ENCODE measurements around the gene SKAP2.

Gene SKAP2, protein sequence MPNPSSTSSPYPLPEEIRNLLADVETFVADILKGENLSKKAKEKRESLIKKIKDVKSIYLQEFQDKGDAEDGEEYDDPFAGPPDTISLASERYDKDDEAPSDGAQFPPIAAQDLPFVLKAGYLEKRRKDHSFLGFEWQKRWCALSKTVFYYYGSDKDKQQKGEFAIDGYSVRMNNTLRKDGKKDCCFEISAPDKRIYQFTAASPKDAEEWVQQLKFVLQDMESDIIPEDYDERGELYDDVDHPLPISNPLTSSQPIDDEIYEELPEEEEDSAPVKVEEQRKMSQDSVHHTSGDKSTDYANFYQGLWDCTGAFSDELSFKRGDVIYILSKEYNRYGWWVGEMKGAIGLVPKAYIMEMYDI

DNA sequence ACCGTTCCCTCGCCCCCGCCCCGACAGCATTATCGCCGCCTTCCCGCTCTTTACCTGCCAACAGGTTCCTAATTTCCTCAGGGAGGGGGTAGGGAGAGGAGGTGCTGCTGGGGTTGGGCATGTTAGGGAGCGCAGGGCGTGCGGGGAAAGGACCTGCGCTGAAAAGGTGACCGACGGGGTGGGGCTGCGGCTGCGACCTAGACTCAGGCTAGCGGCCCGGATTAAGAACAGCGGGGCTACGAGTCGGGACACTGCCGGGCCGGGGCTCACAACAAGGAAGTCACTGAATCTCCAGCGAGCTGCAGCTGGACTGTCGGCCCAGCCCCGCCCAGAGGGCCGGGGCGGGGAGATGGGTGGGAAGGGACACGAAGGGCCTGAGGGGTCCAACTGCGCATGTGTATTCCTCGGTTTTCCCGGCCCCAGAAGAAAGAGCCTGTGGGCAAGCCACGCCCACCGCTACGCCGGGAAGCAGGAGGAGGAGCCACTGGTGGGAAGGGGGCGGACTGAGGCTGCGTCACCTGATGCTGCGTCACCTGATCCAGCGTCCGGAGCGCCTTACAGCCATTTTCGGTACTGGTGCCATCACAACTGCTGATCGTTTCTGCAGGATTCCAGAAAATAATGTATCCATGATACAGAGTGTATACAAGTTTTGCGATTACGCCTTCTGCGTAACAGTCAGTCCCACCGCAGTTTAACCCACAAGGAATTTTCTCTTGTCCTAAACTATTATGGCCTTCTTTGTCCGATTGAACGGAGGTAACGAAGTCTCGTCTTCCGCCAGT is at the start of gene SKAP2:
Gene SKAP2, minus strand, starts transcription at position 282 of the 785 bp plus-strand sequence. Its CDS starts 161 bp downstream, at position 121.
- peak; percentile 98 for DNase-seq

DNA sequence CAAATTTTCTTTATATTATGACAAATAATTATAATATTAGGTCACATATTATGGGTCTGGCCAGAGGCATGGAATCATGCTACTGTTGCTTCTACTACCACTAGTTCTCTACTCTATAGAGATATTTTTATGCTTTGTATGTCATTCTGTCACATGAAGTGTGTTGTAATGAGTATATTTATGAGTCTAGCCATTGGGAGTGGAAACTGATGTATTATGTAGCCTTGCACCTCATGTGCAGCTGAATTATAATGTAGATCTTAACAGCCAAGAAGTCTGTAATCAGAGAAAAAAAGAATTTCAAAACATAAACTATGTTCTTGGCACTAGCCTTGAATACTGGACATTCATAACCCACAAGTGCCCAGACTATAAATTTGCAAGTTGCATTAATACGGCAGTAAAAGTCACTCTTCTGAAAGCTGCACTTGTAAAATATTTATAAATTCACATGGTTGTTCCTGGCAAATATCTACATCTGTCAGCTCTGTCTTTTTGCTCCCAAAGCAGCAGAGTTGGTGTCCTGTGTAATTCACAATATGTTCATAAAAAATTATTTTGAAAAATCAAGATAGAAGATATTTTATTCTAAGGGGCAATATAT is 48.6 kb upstream of the SKAP2 start:
- DNase-seq: no peak

DNA sequence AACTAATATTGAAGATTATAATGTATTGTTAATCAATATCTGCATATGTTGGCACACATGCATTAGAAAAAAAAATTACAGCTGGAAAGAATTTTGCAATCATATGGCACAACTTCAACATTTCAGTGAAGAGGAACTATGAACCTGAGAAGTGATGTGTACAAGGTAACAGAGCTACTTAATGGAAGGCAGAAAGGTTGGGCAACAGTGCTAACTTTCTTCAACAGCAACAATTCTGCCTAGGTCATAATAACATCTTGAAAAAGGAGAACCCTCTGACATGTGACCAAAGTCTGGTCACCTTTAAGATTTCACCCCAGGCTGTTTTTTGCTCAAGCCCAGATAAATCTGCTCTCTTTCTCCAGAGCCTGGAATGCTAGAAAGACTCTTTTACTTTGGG is 47.9 kb upstream of the SKAP2 start:
- no peak for DNase-seq

DNA sequence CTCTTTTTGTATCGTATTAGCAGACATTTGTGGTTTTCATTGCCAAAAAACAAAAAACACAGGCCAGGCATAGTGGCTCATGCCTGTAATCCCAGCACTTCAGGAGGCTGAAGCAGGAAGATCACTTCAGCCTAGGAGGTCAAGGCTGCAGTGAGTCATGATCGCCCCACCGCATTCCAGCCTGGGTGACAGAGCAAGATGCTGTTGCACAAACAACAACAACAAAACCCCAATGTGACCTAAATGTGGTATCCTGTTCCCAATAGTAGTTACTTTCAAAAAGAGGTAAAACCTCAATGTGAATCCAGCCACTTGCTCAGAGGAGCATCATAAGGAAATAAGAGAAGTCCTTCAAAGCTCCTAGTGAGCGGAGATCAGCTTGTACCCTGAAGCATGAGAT is 45.8 kb upstream of the SKAP2 start:
- no peak for DNase-seq

DNA sequence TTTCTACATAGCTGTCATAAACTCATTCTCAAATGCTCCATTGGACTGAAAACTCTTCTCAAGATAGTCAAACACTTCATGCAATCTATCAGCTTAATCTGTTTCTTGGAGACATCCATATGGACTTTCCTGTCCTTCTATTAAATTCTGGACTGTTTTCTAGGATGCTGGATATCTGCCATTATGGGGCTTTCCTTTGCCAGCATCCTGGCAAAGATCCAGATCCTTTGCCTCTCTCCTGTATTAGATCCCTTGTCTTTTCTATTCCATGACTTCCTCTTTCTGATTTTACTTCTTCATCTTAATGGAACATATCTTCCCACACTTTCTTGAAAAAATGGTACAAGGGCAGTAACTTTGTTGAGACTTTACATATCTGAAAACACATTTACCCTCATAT is 35.9 kb upstream of the SKAP2 start:
- peak; percentile 14 for DNase-seq

DNA sequence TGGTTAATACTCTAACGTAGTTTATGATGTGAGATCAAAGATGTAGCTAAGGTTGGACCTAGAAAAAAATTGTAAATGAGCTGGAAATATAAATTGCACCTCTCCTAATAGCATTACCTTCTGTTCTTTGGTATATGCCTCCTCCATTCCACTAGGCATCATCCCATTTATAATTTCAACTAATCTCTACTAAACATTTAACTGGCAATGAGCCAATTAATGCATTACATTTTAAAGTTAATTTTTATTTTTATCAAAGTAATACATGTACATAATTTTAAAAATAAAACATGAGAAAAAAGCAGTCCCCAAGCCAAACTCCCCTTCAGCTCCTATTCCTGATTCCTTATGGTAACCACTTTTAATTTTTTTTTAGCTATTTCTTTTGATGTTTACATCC is 35.1 kb upstream of the SKAP2 start:
- DNase-seq: no peak

DNA sequence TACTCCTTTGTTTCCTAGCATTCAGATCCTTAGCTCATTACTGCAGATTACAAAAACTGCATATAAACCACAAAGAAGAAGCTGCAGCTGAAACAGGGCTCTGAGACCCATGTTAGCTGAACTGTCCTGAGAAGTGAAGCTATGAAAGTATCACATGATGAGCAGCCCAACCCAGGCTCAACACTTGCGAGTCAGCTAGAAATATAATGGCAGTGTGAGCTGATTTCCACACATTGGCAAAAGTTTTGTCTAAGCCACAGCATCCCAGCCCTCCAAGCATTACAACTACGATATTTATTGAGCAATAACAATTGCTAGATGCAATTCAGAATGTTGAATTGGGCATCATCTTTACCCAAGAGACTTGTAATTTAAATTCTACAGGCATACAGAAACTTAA is 34.5 kb upstream of the SKAP2 start:
- no peak for DNase-seq

DNA sequence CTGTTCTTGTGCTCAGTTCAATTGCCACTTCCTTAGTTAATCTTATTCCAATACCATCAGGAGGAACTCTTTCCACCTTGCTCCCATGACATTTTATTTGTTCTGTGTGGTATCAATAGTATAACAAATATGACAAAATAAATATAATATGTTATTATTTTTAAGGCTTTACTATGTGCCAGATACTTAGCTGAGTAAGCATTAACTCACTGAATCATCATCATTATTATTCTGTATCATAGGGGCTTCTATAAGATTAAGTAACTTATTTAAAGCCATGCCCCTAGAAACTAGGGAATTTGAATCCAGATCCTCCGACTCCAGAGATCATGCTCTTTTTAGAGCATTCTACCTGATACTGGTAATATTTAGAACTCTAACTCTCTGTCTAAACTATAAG is 33.5 kb upstream of the SKAP2 start:
- no peak for DNase-seq

DNA sequence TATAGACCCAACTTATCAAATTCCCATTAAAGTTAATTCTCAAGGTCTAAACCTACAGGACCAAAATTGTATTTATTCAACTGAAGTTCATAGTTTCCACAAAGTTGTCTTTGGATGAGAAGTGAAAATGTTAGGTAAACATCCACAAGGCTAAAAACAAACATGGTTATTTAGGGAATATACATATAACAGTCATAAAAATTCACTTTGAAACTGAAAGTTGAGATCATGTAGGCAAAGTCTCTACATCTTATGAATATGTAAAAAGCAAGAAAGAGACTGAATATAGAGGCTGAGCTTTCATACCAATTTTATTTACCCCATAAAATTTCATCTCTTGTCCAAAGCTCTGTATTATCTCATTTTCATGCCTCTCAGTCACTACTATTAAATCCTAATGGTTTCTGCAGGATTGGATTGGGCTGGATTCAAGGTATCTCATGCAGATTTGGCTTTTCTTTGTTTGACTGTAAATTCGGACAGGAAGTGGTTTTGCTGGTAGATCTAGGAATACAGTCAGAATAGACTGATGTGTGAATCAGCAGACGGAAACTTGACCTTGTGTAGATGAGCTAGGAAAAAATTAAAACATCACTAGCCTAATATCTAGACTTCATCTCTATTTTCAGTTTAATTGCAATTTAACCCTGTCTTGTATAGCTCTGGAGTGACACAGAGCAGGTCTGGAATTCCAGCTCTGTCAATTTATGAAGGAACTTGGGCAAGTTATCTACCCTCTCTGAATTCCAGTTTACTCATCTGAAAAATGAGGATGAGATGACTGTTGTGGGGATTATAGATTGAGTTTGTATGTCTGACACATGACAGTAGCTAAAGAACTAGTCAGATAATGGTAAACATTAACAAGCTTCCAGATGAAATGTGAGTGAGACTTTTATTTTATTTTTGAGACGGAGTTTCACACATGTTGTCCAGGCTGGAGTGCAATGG is 27.3 kb upstream of the SKAP2 start:
- no peak for DNase-seq

DNA sequence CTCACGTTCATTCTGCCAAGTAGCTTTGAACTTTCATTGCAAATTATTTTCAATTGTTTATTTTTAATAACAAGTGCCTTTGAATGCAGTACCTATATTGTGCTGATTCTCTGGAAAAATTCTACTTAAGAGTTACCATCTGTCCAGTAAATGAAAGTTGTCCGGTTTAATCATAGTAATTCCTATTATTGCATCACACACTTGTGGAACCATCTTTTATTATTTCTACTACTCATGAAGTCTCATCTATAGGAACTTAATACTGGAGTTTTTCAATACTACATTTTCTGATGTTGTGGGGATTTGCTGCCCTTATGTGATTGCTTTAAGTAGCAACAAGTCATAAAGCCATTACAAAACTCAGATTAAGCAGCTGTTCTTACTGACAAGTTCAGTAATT is 16.5 kb upstream of the SKAP2 start:
- DNase-seq: no peak

DNA sequence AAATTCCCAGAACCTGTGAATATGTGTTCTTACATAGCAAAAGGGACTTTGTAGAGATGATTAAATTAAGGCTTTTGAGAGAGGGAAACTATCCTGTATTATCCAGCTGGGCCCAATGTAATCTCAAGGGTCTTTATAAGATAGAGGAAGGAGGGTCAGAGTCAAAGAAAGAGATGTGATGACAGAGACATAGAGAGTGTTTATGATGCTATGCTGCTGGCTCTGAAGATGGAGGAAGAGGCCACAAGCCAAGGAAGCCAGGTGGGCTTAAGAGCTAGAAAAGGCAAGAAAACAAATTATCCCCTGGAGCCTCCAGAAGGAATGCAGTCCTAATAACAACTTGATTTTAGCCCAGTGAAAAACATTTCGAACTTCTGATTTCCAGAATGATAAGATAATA is 15.3 kb upstream of the SKAP2 start:
- DNase-seq: no peak

DNA sequence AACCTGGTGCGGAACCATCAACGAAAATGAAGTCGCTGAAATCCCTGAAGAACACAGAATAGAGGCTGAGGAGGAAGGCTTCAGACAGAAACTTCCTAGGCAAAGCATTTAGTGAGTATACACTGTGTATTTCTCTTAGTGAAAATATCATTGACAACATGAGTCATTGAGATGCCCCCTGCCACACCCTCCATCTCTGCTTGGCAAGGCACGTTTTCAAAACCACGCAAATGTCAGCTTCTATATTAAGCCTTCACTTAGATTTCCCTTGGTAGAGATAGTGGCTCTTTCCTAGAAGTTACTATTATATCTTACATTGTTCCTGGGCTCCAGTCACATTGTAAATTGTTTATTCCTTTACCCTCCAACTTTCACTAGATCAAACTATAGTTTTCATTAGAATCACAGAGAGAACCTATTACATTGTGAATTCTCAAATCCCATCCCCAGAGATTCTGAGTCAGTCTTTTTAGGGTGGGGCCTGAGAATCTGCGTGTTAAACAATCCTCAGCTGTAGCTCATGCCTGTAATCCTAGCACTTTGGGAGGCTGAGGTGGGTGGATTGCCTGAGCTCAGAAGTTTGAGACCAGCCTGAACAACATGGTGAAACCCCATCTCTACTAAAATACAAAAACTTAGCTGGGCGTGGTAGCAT is 4.6 kb upstream of the SKAP2 start:
- no peak for DNase-seq

DNA sequence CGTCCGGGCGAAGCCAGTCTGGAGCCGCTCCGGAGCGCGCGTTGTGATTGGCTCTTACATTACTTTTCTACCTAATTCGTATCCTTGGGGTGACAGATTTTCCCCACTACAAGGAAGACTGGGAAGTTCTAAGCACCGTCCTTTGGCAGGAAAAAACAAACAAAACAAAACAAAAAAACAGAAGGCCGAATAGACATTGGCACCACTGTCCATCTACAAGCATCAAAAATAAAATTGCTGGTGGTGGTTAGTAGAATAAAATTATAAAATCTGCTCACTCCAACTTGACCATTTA is 651 bp upstream of the SKAP2 start:
- no peak for DNase-seq

DNA sequence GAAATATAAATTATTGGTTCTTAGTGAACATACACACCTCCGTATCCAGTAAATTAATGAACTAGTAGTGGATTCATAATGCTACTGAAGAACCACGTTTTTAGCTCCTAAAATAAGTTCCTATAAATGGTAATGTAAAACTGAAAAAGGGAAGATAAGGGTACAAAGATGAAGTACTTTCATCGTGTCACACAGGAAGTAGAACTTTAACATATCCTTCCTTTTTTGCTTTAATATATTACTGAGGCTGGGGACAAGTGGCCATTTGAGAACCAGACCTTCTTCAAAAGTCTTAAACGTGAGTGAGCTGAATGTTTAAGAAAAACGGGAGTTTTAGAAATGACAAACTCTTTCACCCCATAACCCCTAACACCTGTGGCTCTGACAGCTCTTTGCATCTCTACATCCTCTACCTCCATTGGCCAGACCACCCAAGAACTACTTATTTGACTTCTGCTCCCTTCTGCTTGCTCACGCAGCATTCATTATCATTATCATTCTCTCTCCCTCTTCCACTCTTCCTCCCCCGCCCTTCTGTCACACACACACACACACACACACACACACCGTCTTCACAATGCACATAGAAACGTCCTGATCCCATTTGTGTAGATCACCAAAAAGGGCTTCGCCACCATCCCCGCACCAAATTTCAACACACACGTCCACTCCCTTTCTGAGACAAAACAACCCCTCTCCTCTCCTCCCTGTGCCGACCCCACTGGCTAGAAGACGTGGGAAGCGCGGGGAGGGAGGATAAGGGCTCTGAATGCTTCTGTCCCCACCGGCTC is 677 bp downstream of the SKAP2 start:
- peak; percentile 40 for DNase-seq

DNA sequence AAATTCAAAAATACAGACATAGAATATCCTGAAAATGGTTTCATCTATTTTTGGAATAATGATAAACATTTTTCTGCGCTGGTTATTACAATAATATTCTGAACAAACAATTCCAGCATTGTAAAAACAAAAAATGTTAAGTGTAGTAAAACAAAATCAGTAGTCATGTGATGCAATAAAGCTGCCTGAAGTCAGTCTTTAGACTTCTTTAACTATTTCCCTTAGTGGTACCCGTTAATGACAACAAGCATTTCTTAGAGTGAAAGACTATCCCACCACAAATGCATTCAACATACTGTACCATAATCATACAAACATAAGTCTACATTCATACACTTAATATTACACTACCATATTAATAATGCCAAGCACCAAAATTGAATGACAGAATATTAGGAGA is 1.6 kb downstream of the SKAP2 start:
- DNase-seq: no peak

DNA sequence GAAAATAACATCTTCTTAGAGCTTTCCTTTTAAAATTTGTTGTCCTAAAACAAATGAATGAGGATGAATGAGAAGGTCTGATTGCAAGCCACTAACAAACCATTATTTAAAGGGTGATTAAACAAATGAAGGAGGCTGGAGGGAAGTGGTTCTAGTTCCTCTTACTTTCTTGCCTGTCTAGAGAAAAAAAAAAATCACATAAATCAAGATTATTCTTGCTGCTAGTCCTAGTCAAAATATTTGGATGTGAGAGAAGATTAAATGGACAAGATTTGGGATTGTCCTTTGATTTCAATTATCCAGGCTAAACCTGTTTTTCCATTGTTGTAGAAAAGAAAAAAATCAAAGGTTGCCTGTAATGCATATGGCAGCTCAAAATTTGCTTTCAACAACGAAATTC is 3.3 kb downstream of the SKAP2 start:
- no peak for DNase-seq

DNA sequence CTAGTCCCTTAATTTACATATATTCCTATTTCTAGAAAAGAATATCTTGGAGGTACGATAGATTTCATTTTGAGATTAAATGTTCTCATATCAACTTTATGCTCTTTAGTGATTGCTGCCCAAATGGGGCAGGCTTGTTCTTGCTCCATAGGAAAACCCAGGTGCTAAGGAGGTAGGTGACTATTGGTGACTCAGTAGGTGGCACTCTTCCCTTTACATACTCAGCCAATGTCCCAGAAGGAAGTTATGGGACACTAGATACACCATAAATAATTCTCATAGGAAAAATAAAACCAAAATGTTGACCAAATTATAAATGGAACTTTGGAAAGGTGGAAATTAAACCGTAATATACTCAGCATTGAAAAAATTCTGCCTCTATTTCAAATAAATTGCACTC is 4.0 kb downstream of the SKAP2 start:
- peak; percentile 63 for DNase-seq

DNA sequence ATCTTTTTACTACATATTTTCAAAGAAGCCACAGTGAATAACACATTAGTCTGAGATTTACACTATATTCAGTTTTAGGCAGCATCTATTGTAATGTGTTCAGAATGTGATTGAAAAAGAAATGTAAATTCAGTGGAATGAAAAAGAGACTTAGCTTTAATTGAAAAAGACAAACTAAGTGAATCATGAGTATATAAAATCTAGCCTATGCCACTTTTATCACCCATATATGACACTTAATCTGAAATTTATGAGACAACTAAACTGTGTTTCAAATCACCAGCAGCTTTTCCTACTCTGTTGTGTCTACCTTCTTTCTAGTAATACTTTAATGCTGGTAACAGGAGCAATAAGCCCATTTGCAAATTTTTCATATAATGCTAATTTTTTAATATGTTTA is 4.7 kb downstream of the SKAP2 start:
- no peak for DNase-seq

DNA sequence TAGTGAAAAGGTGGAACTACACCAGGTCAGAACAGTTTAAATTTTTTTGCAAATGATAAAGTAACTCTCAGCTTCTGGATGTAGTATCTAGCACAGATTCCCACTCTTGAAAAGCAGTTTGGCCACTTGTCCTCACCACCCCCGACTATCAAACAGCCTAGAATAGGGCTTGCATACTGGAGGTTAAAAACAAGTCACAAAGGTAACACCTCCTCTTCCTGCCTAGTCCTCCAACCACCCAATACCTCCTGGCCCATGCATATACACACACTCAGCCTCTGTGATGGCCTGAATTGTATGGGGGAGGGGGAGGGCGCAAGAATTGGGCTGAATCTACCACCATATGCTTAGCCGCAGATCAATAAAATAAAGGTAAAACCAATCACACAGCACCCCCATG is 5.7 kb downstream of the SKAP2 start:
- no peak for DNase-seq

DNA sequence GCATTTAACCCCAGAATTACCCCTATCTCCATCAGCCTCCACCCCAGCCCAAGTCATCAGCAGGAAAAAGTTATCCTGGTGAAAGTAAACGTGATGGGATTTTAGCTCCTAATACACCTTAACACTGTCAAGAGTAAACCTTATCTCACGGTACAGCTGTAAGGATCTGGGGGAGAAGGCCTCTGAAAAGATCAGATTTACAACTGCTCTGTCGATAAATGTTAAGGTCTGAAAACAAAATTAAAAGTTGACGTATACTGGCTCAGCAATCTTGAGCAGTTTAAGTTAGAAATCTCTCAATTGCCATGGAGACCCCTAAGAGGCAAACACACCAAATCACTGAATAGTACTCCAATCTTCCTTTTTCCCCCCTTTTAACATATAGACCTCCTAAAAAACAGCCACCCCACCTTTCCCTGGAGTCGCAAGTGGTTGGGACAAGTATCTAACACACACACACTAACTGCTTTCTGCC is 6.1 kb downstream of the SKAP2 start:
- no peak for DNase-seq

DNA sequence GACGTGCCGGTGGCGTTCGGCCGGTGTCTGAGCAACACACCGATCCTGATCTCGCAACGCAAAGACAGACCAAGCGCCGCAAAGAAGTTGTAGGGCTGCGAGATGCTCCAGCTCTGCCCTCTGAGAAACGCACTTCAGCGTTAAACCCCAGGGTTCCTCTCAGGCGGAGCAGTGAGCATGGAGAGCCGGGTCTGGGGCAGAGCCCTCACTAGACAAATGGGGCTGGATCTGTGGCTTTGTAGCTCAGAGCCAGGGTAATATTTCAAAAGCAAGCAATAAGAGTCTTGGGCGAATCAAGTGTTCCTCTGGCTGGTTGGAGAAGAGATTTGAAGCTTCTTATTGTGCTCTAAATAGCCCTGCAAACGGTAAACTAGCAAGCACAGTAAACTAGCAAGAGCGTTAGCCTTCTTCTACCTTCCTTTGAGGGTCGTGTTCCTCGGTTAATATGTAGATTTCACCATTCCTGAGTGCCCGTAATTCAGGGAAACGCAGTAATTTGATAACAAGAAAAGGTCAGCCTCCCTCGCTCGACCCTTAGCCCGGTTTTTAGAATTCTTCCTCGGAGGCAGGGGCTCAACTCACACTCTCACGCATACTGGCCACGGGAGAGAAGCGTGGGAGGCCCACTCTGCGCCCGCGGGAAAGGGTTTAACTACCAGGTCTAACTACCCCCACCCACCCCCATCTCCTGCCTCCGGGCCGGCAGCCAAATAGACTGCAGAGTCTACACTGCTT is 6.7 kb downstream of the SKAP2 start:
- DNase-seq: peak; percentile 46

All from NCI-H82 (cell line).